Activated CD8-positive, alpha-beta T cell treated with anti-CD3 and anti-CD28 coated beads, Interleukin-2, amount 10 ng/mL, durations not matched to agents 7 days and 5 days (primary cell): Measurements from ENCODE around the gene HDDC3. TPM values are rescaled to one million over a fixed set of nuclear protein-coding genes. Genes with fewer than 3 reads are reported as not detected.
A peak's percentile ranks its signal among the peaks of the same experiment; 100 is the strongest.

Source experiments
- ATAC-seq: fragments of 150-1000 bp; cut with Tn5 transposase; one replicate; pipeline ENCODE4 v1.10.0; 2021; ENCODE audit warnings: moderate library complexity
- CTCF ChIA-PET: fragments of 350-600 bp; sonication (Branson Sonifier 250); formaldehyde crosslinking; loops from one replicate; lab custom pipeline; 2021; ENCODE audit warnings: antibody characterized with exemption; lab: Charles Lee
- POLR2A ChIA-PET: fragments of 350-600 bp; sonication (Branson Sonifier 250); formaldehyde crosslinking; loops from one replicate; lab custom pipeline; 2021; ENCODE audit warnings: antibody characterized with exemption; lab: Charles Lee
- DNase-seq: peaks from one replicate; pipeline ENCODE4 v3.0.0-alpha.2; 2020
- H3K27ac Mint-ChIP-seq: one replicate; pipeline ENCODE4 v1.8.0; 2021; ENCODE audit warnings: mild to moderate bottlenecking, mixed read lengths
- H3K27me3 Mint-ChIP-seq: one replicate; pipeline ENCODE4 v1.8.0; 2021; ENCODE audit warnings: low read depth, mixed read lengths
- H3K36me3 Mint-ChIP-seq: one replicate; pipeline ENCODE4 v1.8.0; 2021; ENCODE audit warnings: low read depth, mixed read lengths
- H3K4me1 Mint-ChIP-seq: one replicate; pipeline ENCODE4 v1.8.0; 2021; ENCODE audit warnings: low read depth, mixed read lengths
- H3K4me3 Mint-ChIP-seq: one replicate; pipeline ENCODE4 v1.8.0; 2021; ENCODE audit warnings: mild to moderate bottlenecking, mixed read lengths
- H3K9me3 Mint-ChIP-seq: one replicate; pipeline ENCODE4 v1.8.0; 2022; ENCODE audit warnings: mixed read lengths; ENCODE audit not compliant: insufficient read depth
- total RNA-seq, 2 experiments: library from RNA; stranded (reverse); gene quantifications; one replicate each; pipeline ENCODE4 v1.2.3, GENCODE V29; 2021

The HDDC3 gene
- total RNA-seq, 2 experiments from 2014 or later = 23.8 to 26.9 TPM

GRCh38 chr15:90916461-90916860 is 15.9 kb downstream of the HDDC3 start:
- CTCF ChIA-PET = no interaction called here
- Mint-ChIP-seq H3K9me3 (no peaks in the 10 kb centered on the region), H3K4me3 (no peak overlapping the region), H3K27me3 (no peaks in the 10 kb centered on the region), H3K36me3 (peaks cover 75% of the 10 kb centered on the region), H3K27ac (no peak overlapping the region), H3K4me1 (no peaks in the 10 kb centered on the region)
- POLR2A ChIA-PET = no interaction called here
- ATAC-seq = no peak
- no peak for DNase-seq

- ChIA-PET POLR2A (interaction anchor here (0.6 kb wide), 1 partner anchor 714 kb away, joined by 5 read pairs; no protein-coding TSS in a partner anchor), CTCF (interaction anchor here (3.2 kb wide), 1 partner anchor 17 kb away, joined by 20 read pairs; the partner anchor contains the start of gene HDDC3)
- H3K4me3 Mint-ChIP-seq = no peak overlapping the region
- H3K27me3 Mint-ChIP-seq = no peaks in the 10 kb centered on the region
- ATAC-seq = no peak
- no peaks in the 10 kb centered on the region for H3K9me3 Mint-ChIP-seq
- no peak overlapping the region for H3K27ac Mint-ChIP-seq
- DNase-seq = no peak
- H3K4me1 Mint-ChIP-seq = no peaks in the 10 kb centered on the region
- H3K36me3 Mint-ChIP-seq = peaks cover 72% of the 10 kb centered on the region
Measured at GRCh38 chr15:90915808-90916440, 16.4 kb downstream of the HDDC3 start.

- ATAC-seq (no peak), DNase-seq (no peak)
- Mint-ChIP-seq H3K4me1 (no peaks in the 10 kb centered on the region), H3K36me3 (peaks cover 68% of the 10 kb centered on the region), H3K27me3 (no peaks in the 10 kb centered on the region), H3K9me3 (no peaks in the 10 kb centered on the region), H3K27ac (peak overlapping the region; percentile 69), H3K4me3 (no peak overlapping the region)
- ChIA-PET POLR2A (interaction anchor here (0.6 kb wide), 1 partner anchor 714 kb away, joined by 5 read pairs; no protein-coding TSS in a partner anchor), CTCF (interaction anchor here (3.2 kb wide), 1 partner anchor 18 kb away, joined by 20 read pairs; the partner anchor contains the start of gene HDDC3)
Measured at GRCh38 chr15:90915216-90915807, 17.0 kb downstream of the HDDC3 start.

GRCh38 chr15:90914305-90915080 is 17.9 kb downstream of the HDDC3 start:
- ChIA-PET POLR2A (interaction anchor here (1.3 to 2.0 kb wide), 3 partner anchors 10 to 16 kb away, joined by 3 to 7 read pairs (median 5); no protein-coding TSS in a partner anchor), CTCF (interaction anchor here (1.0 to 3.2 kb wide), 2 partner anchors 11 to 18 kb away, joined by 3 to 20 read pairs; partner anchors contain the start of genes HDDC3 and MAN2A2)
- Mint-ChIP-seq H3K27me3 (no peaks in the 10 kb centered on the region), H3K4me3 (no peak overlapping the region), H3K27ac (peak overlapping the region; percentile 52), H3K4me1 (no peaks in the 10 kb centered on the region), H3K36me3 (peaks cover 68% of the 10 kb centered on the region), H3K9me3 (no peaks in the 10 kb centered on the region)
- ATAC-seq (no peak), DNase-seq (no peak)

- DNase-seq (no peak), ATAC-seq (no peak)
- no peaks in the 10 kb centered on the region for H3K9me3 Mint-ChIP-seq
- CTCF ChIA-PET = interaction anchor here (3.2 kb wide), 1 partner anchor 19 kb away, joined by 20 read pairs; the partner anchor contains the start of gene HDDC3
- H3K36me3 Mint-ChIP-seq = peaks cover 69% of the 10 kb centered on the region
- no peaks in the 10 kb centered on the region for H3K27me3 Mint-ChIP-seq
- H3K4me1 Mint-ChIP-seq = no peaks in the 10 kb centered on the region
- peak overlapping the region; percentile 52 for H3K27ac Mint-ChIP-seq
- POLR2A ChIA-PET = interaction anchor here (0.6 to 2.0 kb wide), 4 partner anchors 9 to 241 kb away, joined by 3 to 7 read pairs (median 4); no protein-coding TSS in a partner anchor
- H3K4me3 Mint-ChIP-seq = no peak overlapping the region
Measured at GRCh38 chr15:90913398-90913944, 18.9 kb downstream of the HDDC3 start.

- H3K27ac Mint-ChIP-seq = no peak overlapping the region
- no peak for DNase-seq
- H3K27me3 Mint-ChIP-seq = no peaks in the 10 kb centered on the region
- H3K4me1 Mint-ChIP-seq = no peaks in the 10 kb centered on the region
- peaks cover 67% of the 10 kb centered on the region for H3K36me3 Mint-ChIP-seq
- POLR2A ChIA-PET = no interaction called here
- H3K4me3 Mint-ChIP-seq = no peak overlapping the region
- no peaks in the 10 kb centered on the region for H3K9me3 Mint-ChIP-seq
- CTCF ChIA-PET = interaction anchor here (3.2 kb wide), 1 partner anchor 20 kb away, joined by 20 read pairs; the partner anchor contains the start of gene HDDC3
- no peak for ATAC-seq
Measured at GRCh38 chr15:90912770-90913075, 19.6 kb downstream of the HDDC3 start.

GRCh38 chr15:90911906-90912769 is 20.2 kb downstream of the HDDC3 start:
- ATAC-seq = no peak
- no peak overlapping the region for H3K27ac Mint-ChIP-seq
- H3K36me3 Mint-ChIP-seq = peaks cover 67% of the 10 kb centered on the region
- DNase-seq = no peak
- no peak overlapping the region for H3K4me3 Mint-ChIP-seq
- H3K4me1 Mint-ChIP-seq = no peaks in the 10 kb centered on the region
- ChIA-PET CTCF (interaction anchor here (3.2 kb wide), 1 partner anchor 21 kb away, joined by 20 read pairs; the partner anchor contains the start of gene HDDC3), POLR2A (no interaction called here)
- H3K9me3 Mint-ChIP-seq = no peaks in the 10 kb centered on the region
- no peaks in the 10 kb centered on the region for H3K27me3 Mint-ChIP-seq

GRCh38 chr15:90911302-90911623 is 21.1 kb downstream of the HDDC3 start:
- peaks cover 69% of the 10 kb centered on the region for H3K36me3 Mint-ChIP-seq
- DNase-seq (no peak), ATAC-seq (no peak)
- no peaks in the 10 kb centered on the region for H3K4me1 Mint-ChIP-seq
- H3K4me3 Mint-ChIP-seq = no peak overlapping the region
- no peak overlapping the region for H3K27ac Mint-ChIP-seq
- POLR2A ChIA-PET = no interaction called here
- no peaks in the 10 kb centered on the region for H3K27me3 Mint-ChIP-seq
- H3K9me3 Mint-ChIP-seq = no peaks in the 10 kb centered on the region
- CTCF ChIA-PET = no interaction called here

GRCh38 chr15:90910441-90911301 is 21.7 kb downstream of the HDDC3 start:
- H3K9me3 Mint-ChIP-seq = no peaks in the 10 kb centered on the region
- no peak for DNase-seq
- ATAC-seq = no peak
- H3K4me1 Mint-ChIP-seq = peaks cover 3% of the 10 kb centered on the region
- H3K36me3 Mint-ChIP-seq = peaks cover 72% of the 10 kb centered on the region
- H3K4me3 Mint-ChIP-seq = no peak overlapping the region
- ChIA-PET CTCF (no interaction called here), POLR2A (no interaction called here)
- no peaks in the 10 kb centered on the region for H3K27me3 Mint-ChIP-seq
- no peak overlapping the region for H3K27ac Mint-ChIP-seq

GRCh38 chr15:90909976-90910375 is 22.4 kb downstream of the HDDC3 start:
- CTCF ChIA-PET = no interaction called here
- peaks cover 73% of the 10 kb centered on the region for H3K36me3 Mint-ChIP-seq
- POLR2A ChIA-PET = no interaction called here
- H3K4me1 Mint-ChIP-seq = peaks cover 8% of the 10 kb centered on the region
- no peak for ATAC-seq
- DNase-seq = no peak
- H3K4me3 Mint-ChIP-seq = no peak overlapping the region
- H3K9me3 Mint-ChIP-seq = no peaks in the 10 kb centered on the region
- no peaks in the 10 kb centered on the region for H3K27me3 Mint-ChIP-seq
- no peak overlapping the region for H3K27ac Mint-ChIP-seq
